ENCODE results near the gene RHOU. TPM values are rescaled to one million over a fixed set of nuclear protein-coding genes. Genes with fewer than 3 reads are reported as not detected.

RHOU gene
- total and polyA plus RNA-seq, 10 of the 15 experiments (the other 5 are each of a cell fraction or from before 2014, with no cell fraction given), result not detected

DNA sequence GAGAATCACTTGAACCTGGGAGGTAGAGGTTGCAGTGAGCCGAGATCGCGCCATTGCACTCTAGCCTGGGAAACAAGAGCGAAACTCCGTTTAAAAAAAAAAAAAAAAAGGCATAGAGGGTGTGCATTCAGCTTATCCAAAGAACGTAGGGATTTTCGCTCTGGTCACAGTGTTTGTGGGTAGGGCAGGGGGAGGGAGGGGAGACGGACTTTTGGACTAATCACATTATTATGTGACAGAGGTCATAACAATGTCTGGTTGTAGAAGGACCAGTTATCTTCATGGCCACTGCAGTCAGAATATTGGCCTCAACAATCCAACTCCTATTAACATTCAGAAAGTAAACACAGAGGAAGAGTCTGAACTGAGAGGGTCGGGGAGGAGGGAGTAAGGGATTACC, 25.7 kb downstream of the RHOU start:
- SMC1A ChIA-PET (ENCODE audit: uncharacterized antibody, unreplicated experiment), result no interaction called here
- H3K79me2 ChIP-seq (ENCODE audit: control insufficient read depth, insufficient read depth, low read length), result no peaks in the 10 kb centered on the region
- POLR2A ChIA-PET, result no interaction called here
- BruUV-seq (replicated peaks), result no TSS peak
- RAD21 ChIA-PET (ENCODE audit: unreplicated experiment), result no interaction called here
- H3K9me3 ChIP-seq (replicated peaks; ENCODE audit: control insufficient read depth, insufficient read depth, low read length), result no peaks in the 10 kb centered on the region
- WGBS (ENCODE audit: insufficient coverage, insufficient replicate concordance, low lambda C conversion rate, missing lambda C conversion rate), result 0% methylated on average over 7 of the region's 9 CpGs
- TF ChIP-seq BRCA1 (IDR thresholded peaks at IDR 0.05; ENCODE audit: low read depth, low read length), result no peak
- TF ChIP-seq, protein P1, sequence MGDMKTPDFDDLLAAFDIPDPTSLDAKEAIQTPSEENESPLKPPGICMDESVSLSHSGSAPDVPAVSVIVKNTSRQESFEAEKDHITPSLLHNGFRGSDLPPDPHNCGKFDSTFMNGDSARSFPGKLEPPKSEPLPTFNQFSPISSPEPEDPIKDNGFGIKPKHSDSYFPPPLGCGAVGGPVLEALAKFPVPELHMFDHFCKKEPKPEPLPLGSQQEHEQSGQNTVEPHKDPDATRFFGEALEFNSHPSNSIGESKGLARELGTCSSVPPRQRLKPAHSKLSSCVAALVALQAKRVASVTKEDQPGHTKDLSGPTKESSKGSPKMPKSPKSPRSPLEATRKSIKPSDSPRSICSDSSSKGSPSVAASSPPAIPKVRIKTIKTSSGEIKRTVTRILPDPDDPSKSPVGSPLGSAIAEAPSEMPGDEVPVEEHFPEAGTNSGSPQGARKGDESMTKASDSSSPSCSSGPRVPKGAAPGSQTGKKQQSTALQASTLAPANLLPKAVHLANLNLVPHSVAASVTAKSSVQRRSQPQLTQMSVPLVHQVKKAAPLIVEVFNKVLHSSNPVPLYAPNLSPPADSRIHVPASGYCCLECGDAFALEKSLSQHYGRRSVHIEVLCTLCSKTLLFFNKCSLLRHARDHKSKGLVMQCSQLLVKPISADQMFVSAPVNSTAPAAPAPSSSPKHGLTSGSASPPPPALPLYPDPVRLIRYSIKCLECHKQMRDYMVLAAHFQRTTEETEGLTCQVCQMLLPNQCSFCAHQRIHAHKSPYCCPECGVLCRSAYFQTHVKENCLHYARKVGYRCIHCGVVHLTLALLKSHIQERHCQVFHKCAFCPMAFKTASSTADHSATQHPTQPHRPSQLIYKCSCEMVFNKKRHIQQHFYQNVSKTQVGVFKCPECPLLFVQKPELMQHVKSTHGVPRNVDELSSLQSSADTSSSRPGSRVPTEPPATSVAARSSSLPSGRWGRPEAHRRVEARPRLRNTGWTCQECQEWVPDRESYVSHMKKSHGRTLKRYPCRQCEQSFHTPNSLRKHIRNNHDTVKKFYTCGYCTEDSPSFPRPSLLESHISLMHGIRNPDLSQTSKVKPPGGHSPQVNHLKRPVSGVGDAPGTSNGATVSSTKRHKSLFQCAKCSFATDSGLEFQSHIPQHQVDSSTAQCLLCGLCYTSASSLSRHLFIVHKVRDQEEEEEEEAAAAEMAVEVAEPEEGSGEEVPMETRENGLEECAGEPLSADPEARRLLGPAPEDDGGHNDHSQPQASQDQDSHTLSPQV (IDR thresholded peaks at IDR 0.05), result no peak
- no peak for TF ChIP-seq SREBF1 (IDR thresholded peaks at IDR 0.05; ENCODE audit: low read length)
- no peak for TF ChIP-seq NFXL1 (IDR thresholded peaks at IDR 0.05; ENCODE audit: borderline replicate concordance)
- no peak for TF ChIP-seq NBN (IDR thresholded peaks at IDR 0.05)
- TF ChIP-seq ASH2L (IDR thresholded peaks at IDR 0.05; ENCODE audit: borderline replicate concordance, low read depth), result no peak
- TF ChIP-seq, protein P2, sequence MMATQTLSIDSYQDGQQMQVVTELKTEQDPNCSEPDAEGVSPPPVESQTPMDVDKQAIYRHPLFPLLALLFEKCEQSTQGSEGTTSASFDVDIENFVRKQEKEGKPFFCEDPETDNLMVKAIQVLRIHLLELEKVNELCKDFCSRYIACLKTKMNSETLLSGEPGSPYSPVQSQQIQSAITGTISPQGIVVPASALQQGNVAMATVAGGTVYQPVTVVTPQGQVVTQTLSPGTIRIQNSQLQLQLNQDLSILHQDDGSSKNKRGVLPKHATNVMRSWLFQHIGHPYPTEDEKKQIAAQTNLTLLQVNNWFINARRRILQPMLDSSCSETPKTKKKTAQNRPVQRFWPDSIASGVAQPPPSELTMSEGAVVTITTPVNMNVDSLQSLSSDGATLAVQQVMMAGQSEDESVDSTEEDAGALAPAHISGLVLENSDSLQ (IDR thresholded peaks at IDR 0.05), result no peak
- no peak for TF ChIP-seq FOS (IDR thresholded peaks at IDR 0.05; ENCODE audit: borderline replicate concordance, extremely low read depth, insufficient read length)
- no peak for TF ChIP-seq DPF2 (IDR thresholded peaks at IDR 0.05)
- no peak for TF ChIP-seq ATF7 (IDR thresholded peaks at IDR 0.05; ENCODE audit: low read depth)
- TF ChIP-seq SP1 (IDR thresholded peaks at IDR 0.05; ENCODE audit: low read depth, low read length), result no peak
- TF ChIP-seq JUNB (IDR thresholded peaks at IDR 0.05), result no peak
- TF ChIP-seq, protein P3, sequence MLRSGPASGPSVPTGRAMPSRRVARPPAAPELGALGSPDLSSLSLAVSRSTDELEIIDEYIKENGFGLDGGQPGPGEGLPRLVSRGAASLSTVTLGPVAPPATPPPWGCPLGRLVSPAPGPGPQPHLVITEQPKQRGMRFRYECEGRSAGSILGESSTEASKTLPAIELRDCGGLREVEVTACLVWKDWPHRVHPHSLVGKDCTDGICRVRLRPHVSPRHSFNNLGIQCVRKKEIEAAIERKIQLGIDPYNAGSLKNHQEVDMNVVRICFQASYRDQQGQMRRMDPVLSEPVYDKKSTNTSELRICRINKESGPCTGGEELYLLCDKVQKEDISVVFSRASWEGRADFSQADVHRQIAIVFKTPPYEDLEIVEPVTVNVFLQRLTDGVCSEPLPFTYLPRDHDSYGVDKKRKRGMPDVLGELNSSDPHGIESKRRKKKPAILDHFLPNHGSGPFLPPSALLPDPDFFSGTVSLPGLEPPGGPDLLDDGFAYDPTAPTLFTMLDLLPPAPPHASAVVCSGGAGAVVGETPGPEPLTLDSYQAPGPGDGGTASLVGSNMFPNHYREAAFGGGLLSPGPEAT (IDR thresholded peaks at IDR 0.05; ENCODE audit: low read depth), result no peak
- no peak for TF ChIP-seq FOXK2 (IDR thresholded peaks at IDR 0.05)
- TF ChIP-seq EED (IDR thresholded peaks at IDR 0.05; ENCODE audit: low read depth), result no peak
- TF ChIP-seq PAX8 (IDR thresholded peaks at IDR 0.05), result no peak
- TF ChIP-seq MXI1 (IDR thresholded peaks at IDR 0.05; ENCODE audit: low read depth, low read length), result no peak
- TF ChIP-seq, protein P4, sequence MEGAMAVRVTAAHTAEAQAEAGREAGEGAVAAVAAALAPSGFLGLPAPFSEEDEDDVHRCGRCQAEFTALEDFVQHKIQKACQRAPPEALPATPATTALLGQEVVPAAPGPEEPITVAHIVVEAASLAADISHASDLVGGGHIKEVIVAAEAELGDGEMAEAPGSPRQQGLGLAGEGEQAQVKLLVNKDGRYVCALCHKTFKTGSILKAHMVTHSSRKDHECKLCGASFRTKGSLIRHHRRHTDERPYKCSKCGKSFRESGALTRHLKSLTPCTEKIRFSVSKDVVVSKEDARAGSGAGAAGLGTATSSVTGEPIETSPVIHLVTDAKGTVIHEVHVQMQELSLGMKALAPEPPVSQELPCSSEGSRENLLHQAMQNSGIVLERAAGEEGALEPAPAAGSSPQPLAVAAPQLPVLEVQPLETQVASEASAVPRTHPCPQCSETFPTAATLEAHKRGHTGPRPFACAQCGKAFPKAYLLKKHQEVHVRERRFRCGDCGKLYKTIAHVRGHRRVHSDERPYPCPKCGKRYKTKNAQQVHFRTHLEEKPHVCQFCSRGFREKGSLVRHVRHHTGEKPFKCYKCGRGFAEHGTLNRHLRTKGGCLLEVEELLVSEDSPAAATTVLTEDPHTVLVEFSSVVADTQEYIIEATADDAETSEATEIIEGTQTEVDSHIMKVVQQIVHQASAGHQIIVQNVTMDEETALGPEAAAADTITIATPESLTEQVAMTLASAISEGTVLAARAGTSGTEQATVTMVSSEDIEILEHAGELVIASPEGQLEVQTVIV (IDR thresholded peaks at IDR 0.05; ENCODE audit: borderline replicate concordance, partially characterized antibody), result no peak
- CTCF ChIA-PET, result no interaction called here
- no peak overlapping the region for H3K9ac ChIP-seq (ENCODE audit: control insufficient read depth, insufficient read depth, low read length)
- no peak overlapping the region for H2AFZ ChIP-seq (ENCODE audit: control insufficient read depth, low read depth, low read length)
- no peaks in the 10 kb centered on the region for H3K36me3 ChIP-seq (ENCODE audit: control insufficient read depth in 2 of 2, insufficient read depth in 2 of 2, low read length in 1 of 2)
- ATAC-seq (no peak), FAIRE-seq (no peak), DNase-seq (ENCODE audit: low read depth, low spot score) (no peak)
- in situ Hi-C loops (cut with MboI) (no loop called here), intact Hi-C loops (cut with micrococcal nuclease; ENCODE audit: unreplicated experiment) (no loop called here)
- H3K27ac ChIP-seq (ENCODE audit: control insufficient read depth, insufficient read depth), result no peak overlapping the region
- H3K4me3 ChIP-seq, result no peak overlapping the region
- H3K4me1 ChIP-seq (ENCODE audit: control insufficient read depth, insufficient read depth, low read length), result no peaks in the 10 kb centered on the region
- H3K4me2 ChIP-seq (ENCODE audit: control insufficient read depth, insufficient read depth), result no peak overlapping the region
- H4K20me1 ChIP-seq (ENCODE audit: control insufficient read depth, insufficient read depth), result no peaks in the 10 kb centered on the region
- H3K27me3 ChIP-seq (replicated peaks in 1 of 2; ENCODE audit: control insufficient read depth in 2 of 2, insufficient read depth in 2 of 2, low read length in 1 of 2), result peaks cover 0 to 4% of the 10 kb centered on the region in 2 experiments; a peak in 2 of 4 replicates

Data from GM12878 (cell line).